D721Med (cell line): Measurements from ENCODE around the gene TTBK1.

Experiments used
- DNase-seq: peaks from one replicate; pipeline ENCODE4 v3.0.0; 2011; ENCODE audit warnings: low spot score; ENCODE audit not compliant: insufficient read length
- FAIRE-seq: peaks from 2 replicates; lab custom pipeline; 2011; peaks lifted over from hg19 to GRCh38; lab: Jason Lieb, UNC
- CTCF ChIP-seq: IDR thresholded peaks from 2 replicates; pipeline ENCODE4 v1.5.1; 2012; ENCODE audit warnings: mild to moderate bottlenecking, control low read depth; ENCODE audit not compliant: insufficient read depth; ENCODE audit errors: missing control alignments

The TTBK1 gene

GRCh38 chr6:43271103-43271815, 28.0 kb downstream of the TTBK1 start:
- TF ChIP-seq CTCF, result no peak
- no peak for FAIRE-seq
- no peak for DNase-seq

GRCh38 chr6:43271944-43272343, 28.7 kb downstream of the TTBK1 start:
- DNase-seq (no peak), FAIRE-seq (no peak)
- TF ChIP-seq CTCF, result no peak

DNA sequence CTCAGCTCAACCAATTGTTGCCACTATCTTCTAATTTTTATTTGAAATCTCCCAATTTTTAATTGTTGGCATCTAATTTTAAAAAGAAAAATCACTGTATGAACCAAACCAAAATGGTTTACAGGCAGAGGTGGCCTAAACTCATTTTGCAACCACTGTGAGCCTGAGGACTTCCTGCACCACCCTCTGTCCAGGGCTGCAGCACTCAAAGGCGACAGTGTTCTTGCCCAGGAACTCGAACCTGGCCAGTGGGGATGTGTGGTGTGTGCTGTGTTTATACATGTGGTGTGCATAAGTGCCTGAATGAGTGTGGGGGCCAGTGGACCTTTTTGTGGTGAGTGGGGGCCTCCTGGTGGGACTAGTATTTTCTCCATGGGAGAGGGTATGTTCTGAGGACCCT, 30.4 kb downstream of the TTBK1 start:
- DNase-seq, result no peak
- TF ChIP-seq CTCF, result no peak
- no peak for FAIRE-seq

DNA sequence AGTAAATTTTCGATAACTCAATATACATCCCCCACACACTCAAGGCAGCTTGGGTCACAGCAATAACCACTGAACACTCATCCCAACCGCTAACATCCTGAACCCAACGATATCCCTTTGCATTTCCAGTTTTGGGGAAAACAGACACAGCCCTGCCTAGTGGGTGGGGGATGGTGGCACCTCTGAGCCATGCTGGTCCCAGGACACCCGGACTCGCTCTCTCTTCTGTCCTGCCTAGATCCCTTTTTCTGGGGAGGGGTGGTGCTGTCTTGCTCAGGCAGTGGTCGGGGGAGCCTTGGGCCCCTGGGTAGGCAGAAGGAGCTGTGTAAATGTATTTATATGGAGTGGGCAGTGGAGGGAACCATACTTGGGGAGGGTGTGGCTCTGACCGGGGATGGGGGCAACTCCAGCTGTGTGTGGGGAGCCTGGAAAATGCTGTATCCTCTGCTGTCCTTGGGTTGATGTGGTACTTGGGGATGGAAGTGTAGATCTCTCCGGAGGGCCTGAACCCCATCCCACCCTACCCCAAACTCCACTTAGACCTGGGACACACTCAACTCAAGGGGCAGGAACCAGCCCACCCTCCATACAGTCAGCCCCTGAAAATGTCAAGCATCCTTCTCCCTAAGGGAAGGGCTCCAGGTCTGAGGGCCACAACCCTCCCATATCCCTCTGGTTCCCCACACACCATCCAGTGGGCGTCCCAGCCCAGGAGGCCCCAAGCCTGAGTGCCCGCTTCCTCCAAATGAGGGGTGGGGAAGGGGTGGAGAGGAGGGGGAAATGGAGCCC, 31.0 kb downstream of the TTBK1 start:
- DNase-seq, result no peak
- FAIRE-seq, result no peak
- no peak for TF ChIP-seq CTCF

DNA sequence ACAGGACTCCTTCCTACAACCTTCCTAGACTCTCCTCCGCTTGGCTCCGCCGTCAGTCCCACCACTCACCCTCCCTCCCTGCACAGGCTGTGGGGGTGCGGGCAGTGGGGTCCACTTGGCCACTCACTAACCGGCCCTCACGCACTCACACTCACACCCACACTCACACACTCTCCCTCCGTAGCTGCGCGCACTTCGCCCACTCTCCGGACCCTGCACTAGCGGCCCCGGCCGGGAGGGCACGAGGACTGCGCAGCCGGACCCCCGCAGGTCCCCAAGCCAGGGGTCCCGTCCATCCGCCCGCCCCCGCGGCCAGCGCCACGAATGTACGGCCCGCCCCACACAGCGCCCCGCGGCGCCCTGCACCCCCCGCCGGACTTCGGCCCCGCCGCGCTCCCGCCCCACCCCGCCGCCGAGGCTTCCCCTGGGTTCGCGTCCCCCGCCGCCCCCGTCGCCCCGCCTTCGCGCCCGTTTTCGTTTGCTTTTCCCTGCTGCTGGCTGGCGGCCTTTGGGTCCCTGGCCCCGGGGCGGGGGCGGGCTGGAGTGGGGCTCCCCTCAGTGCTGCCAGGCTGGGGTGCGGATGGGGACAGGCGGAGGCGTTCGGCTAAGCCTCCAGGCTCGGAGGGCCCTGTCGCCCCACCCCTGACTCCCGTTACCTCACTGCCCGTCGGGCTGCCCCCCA, 31.8 kb downstream of the TTBK1 start:
- no peak for FAIRE-seq

More for the DNA sequence above, 31.8 kb downstream of the TTBK1 start:
- TF ChIP-seq CTCF, result no peak
- DNase-seq, result no peak
